GM23338 (cell line): ENCODE measurements around the gene PPP2R5A. TPM values are rescaled to one million over a fixed set of nuclear protein-coding genes. Genes with fewer than 3 reads are reported as not detected.

Source experiments
- ATAC-seq: fragments of 200-7000 bp; cut with Tn5 transposase; 3 replicates; pipeline ENCODE4 v1.9.1; 2020
- DNase-seq: peaks from one replicate; pipeline ENCODE4 v3.0.0-alpha.2; 2015; ENCODE audit warnings: low spot score
- H2AFZ ChIP-seq: fragments of 200-600 bp; sonication (generic); 2 replicates; pipeline ENCODE4 v1.8.0; 2016; ENCODE audit warnings: antibody characterized with exemption, mild to moderate bottlenecking, moderate library complexity
- H3F3A ChIP-seq: fragments of 200-600 bp; sonication (generic); replicated peaks from 2 replicates; pipeline ENCODE4 v1.8.0; 2017; ENCODE audit warnings: antibody characterized with exemption, mixed run types, low read depth
- H3K27ac ChIP-seq: fragments of 200-600 bp; sonication (generic); 2 replicates; pipeline ENCODE4 v1.6.1; 2016; ENCODE audit warnings: low read depth
- H3K27me3 ChIP-seq: fragments of 200-600 bp; sonication (generic); 2 replicates; pipeline ENCODE4 v1.8.0; 2016; ENCODE audit warnings: mild to moderate bottlenecking, mixed run types, moderate library complexity; ENCODE audit not compliant: insufficient read depth
- H3K36me3 ChIP-seq: fragments of 200-600 bp; sonication (generic); 2 replicates; pipeline ENCODE4 v1.8.0; 2016; ENCODE audit warnings: mild to moderate bottlenecking; ENCODE audit not compliant: insufficient read depth
- H3K4me1 ChIP-seq: fragments of 200-600 bp; sonication (generic); 2 replicates; pipeline ENCODE4 v1.8.0; 2016; ENCODE audit warnings: mild to moderate bottlenecking, moderate library complexity; ENCODE audit not compliant: insufficient read depth
- H3K4me2 ChIP-seq: fragments of 200-600 bp; sonication (generic); 2 replicates; pipeline ENCODE4 v1.7.1; 2017; ENCODE audit warnings: mixed run types
- H3K4me3 ChIP-seq: fragments of 200-600 bp; sonication (generic); 2 replicates; pipeline ENCODE4 v1.6.1; 2016; ENCODE audit warnings: mixed run types
- H3K79me2 ChIP-seq: fragments of 200-600 bp; sonication (generic); replicated peaks from 2 replicates; pipeline ENCODE4 v1.8.0; 2017; ENCODE audit warnings: mild to moderate bottlenecking; ENCODE audit not compliant: insufficient read depth
- H3K9me2 ChIP-seq: fragments of 200-600 bp; sonication (generic); 2 replicates; pipeline ENCODE4 v1.8.0; 2017; ENCODE audit not compliant: insufficient read depth
- H4K20me1 ChIP-seq: fragments of 200-600 bp; sonication (generic); replicated peaks from 2 replicates; pipeline ENCODE4 v1.8.0; 2017; ENCODE audit warnings: mild to moderate bottlenecking; ENCODE audit not compliant: insufficient read depth
- H3K27ac Mint-ChIP-seq: 2 replicates; pipeline ENCODE4 v1.8.0; 2020; ENCODE audit warnings: inconsistent platforms, mild to moderate bottlenecking, moderate library complexity, mixed read lengths
- H3K27me3 Mint-ChIP-seq: 3 replicates; pipeline ENCODE4 v1.8.0; 2022; ENCODE audit warnings: low read depth, mild to moderate bottlenecking, moderate library complexity, mixed read lengths, inconsistent platforms; ENCODE audit not compliant: insufficient read depth, poor library complexity
- H3K36me3 Mint-ChIP-seq: 3 replicates; pipeline ENCODE4 v1.8.0; 2021; ENCODE audit warnings: low read depth, mild to moderate bottlenecking, inconsistent platforms, moderate library complexity, mixed read lengths
- H3K4me1 Mint-ChIP-seq: 3 replicates; pipeline ENCODE4 v1.8.0; 2020; ENCODE audit warnings: mild to moderate bottlenecking, inconsistent platforms, mixed read lengths
- H3K4me3 Mint-ChIP-seq: 3 replicates; pipeline ENCODE4 v1.8.0; 2021; ENCODE audit warnings: moderate library complexity, mild to moderate bottlenecking, inconsistent platforms, mixed read lengths
- H3K9me3 Mint-ChIP-seq: 3 replicates; pipeline ENCODE4 v1.8.0; 2020; ENCODE audit warnings: moderate library complexity, mild to moderate bottlenecking, inconsistent platforms, mixed read lengths
- STAT1 ChIP-seq: IDR thresholded peaks from one replicate; pipeline ENCODE4 v1.6.1; 2016; ENCODE audit warnings: antibody characterized with exemption; ENCODE audit not compliant: unreplicated experiment
- ZNF114 ChIP-seq: fragments of 250-450 bp; sonication (Bioruptor Pico); IDR thresholded peaks from 2 replicates; pipeline ENCODE4 v1.5.0; 2020; ENCODE audit warnings: mild to moderate bottlenecking, moderate library complexity
- polyA plus RNA-seq: library from polyadenylated mRNA; unstranded; fragments of >200 nt; fragmentation: Nextera tagmentation; extraction: Ambion mirVana; gene quantifications from 2 replicates; pipeline ENCODE4 v1.2.1, GENCODE V29; 2016
- total RNA-seq: library from RNA; depleted of rRNA; stranded (reverse); fragments of >200 nt; shearing (Covaris generic); gene quantifications from 2 replicates; pipeline ENCODE4 v1.2.3, GENCODE V29; 2014
- TF ChIP-seq, protein P1 (sequence below): IDR thresholded peaks from one replicate; pipeline ENCODE4 v1.6.1; 2018; ENCODE audit warnings: antibody characterized with exemption; ENCODE audit not compliant: unreplicated experiment
- TF ChIP-seq, protein P2 (sequence below): fragments of 250-450 bp; sonication (Bioruptor Pico); IDR thresholded peaks from 2 replicates; pipeline ENCODE4 v1.5.0; 2020; ENCODE audit warnings: mild to moderate bottlenecking, moderate library complexity

PPP2R5A gene
- total and polyA plus RNA-seq, 2 experiments from 2014 or later = 16.2 to 43.5 TPM

- TF ChIP-seq, protein P1, sequence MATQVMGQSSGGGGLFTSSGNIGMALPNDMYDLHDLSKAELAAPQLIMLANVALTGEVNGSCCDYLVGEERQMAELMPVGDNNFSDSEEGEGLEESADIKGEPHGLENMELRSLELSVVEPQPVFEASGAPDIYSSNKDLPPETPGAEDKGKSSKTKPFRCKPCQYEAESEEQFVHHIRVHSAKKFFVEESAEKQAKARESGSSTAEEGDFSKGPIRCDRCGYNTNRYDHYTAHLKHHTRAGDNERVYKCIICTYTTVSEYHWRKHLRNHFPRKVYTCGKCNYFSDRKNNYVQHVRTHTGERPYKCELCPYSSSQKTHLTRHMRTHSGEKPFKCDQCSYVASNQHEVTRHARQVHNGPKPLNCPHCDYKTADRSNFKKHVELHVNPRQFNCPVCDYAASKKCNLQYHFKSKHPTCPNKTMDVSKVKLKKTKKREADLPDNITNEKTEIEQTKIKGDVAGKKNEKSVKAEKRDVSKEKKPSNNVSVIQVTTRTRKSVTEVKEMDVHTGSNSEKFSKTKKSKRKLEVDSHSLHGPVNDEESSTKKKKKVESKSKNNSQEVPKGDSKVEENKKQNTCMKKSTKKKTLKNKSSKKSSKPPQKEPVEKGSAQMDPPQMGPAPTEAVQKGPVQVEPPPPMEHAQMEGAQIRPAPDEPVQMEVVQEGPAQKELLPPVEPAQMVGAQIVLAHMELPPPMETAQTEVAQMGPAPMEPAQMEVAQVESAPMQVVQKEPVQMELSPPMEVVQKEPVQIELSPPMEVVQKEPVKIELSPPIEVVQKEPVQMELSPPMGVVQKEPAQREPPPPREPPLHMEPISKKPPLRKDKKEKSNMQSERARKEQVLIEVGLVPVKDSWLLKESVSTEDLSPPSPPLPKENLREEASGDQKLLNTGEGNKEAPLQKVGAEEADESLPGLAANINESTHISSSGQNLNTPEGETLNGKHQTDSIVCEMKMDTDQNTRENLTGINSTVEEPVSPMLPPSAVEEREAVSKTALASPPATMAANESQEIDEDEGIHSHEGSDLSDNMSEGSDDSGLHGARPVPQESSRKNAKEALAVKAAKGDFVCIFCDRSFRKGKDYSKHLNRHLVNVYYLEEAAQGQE = no peak
- TF ChIP-seq, protein P2, sequence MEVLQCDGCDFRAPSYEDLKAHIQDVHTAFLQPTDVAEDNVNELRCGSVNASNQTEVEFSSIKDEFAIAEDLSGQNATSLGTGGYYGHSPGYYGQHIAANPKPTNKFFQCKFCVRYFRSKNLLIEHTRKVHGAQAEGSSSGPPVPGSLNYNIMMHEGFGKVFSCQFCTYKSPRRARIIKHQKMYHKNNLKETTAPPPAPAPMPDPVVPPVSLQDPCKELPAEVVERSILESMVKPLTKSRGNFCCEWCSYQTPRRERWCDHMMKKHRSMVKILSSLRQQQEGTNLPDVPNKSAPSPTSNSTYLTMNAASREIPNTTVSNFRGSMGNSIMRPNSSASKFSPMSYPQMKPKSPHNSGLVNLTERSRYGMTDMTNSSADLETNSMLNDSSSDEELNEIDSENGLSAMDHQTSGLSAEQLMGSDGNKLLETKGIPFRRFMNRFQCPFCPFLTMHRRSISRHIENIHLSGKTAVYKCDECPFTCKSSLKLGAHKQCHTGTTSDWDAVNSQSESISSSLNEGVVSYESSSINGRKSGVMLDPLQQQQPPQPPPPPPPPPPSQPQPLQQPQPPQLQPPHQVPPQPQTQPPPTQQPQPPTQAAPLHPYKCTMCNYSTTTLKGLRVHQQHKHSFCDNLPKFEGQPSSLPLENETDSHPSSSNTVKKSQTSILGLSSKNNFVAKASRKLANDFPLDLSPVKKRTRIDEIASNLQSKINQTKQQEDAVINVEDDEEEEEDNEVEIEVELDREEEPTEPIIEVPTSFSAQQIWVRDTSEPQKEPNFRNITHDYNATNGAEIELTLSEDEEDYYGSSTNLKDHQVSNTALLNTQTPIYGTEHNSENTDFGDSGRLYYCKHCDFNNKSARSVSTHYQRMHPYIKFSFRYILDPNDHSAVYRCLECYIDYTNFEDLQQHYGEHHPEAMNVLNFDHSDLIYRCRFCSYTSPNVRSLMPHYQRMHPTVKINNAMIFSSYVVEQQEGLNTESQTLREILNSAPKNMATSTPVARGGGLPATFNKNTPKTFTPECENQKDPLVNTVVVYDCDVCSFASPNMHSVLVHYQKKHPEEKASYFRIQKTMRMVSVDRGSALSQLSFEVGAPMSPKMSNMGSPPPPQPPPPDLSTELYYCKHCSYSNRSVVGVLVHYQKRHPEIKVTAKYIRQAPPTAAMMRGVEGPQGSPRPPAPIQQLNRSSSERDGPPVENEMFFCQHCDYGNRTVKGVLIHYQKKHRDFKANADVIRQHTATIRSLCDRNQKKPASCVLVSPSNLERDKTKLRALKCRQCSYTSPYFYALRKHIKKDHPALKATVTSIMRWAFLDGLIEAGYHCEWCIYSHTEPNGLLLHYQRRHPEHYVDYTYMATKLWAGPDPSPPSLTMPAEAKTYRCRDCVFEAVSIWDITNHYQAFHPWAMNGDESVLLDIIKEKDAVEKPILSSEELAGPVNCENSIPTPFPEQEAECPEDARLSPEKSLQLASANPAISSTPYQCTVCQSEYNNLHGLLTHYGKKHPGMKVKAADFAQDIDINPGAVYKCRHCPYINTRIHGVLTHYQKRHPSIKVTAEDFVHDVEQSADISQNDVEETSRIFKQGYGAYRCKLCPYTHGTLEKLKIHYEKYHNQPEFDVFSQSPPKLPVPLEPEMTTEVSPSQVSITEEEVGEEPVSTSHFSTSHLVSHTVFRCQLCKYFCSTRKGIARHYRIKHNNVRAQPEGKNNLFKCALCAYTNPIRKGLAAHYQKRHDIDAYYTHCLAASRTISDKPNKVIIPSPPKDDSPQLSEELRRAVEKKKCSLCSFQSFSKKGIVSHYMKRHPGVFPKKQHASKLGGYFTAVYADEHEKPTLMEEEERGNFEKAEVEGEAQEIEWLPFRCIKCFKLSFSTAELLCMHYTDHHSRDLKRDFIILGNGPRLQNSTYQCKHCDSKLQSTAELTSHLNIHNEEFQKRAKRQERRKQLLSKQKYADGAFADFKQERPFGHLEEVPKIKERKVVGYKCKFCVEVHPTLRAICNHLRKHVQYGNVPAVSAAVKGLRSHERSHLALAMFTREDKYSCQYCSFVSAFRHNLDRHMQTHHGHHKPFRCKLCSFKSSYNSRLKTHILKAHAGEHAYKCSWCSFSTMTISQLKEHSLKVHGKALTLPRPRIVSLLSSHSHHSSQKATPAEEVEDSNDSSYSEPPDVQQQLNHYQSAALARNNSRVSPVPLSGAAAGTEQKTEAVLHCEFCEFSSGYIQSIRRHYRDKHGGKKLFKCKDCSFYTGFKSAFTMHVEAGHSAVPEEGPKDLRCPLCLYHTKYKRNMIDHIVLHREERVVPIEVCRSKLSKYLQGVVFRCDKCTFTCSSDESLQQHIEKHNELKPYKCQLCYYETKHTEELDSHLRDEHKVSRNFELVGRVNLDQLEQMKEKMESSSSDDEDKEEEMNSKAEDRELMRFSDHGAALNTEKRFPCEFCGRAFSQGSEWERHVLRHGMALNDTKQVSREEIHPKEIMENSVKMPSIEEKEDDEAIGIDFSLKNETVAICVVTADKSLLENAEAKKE = no peak
Observed at GRCh38 chr1:212286556-212287131, 1.4 kb downstream of the PPP2R5A start (continued).

DNA sequence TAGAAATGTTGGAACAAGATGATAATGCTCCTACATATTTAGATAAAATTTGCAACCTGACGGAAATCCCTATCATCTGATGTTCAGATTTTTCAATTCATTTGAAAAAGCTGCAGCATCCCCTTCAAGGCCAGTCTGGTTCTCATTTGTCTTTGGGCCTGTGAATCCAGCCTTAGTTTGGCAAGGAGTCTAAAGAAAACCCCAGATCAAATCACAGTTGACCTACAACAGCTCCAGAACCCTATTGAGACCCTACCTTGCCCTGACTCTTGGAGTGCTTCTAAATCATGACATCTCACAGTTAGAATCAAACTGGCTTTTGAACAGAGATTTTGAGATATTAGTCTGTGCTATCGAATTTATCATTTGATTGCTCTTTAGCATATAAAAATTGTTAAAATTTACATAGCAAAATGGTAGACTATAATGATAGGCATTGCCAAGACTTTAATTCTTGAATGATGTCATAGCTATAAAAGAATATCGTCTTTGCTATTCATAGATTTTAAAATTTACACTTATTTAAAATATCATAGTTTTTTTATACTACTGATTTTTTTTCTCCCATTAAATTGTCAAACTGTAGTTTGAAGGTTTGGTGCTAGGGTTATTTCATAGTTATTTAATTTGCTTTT, 2.2 kb downstream of the PPP2R5A start:
- Histone ChIP-seq H3K4me3 (peak overlapping the region; percentile 88), H3K36me3 (no peaks in the 10 kb centered on the region), H3K79me2 (peaks cover 57% of the 10 kb centered on the region), H4K20me1 (no peaks in the 10 kb centered on the region), H3K4me2 (peak overlapping the region; percentile 92), H3K27ac (no peak overlapping the region), H3F3A (0 out of 2 replicates have a peak, but pooled peaks cover 5% of the 10 kb centered on the region), H3K9me2 (no peaks in the 10 kb centered on the region), H3K4me1 (peaks cover 41% of the 10 kb centered on the region), H3K27me3 (no peaks in the 10 kb centered on the region), H2AFZ (no peak overlapping the region)
- DNase-seq (no peak), ATAC-seq (no peak)
- Mint-ChIP-seq H3K27me3 (peaks cover 11% of the 10 kb centered on the region), H3K4me3 (peak overlapping the region; percentile 96), H3K27ac (no peak overlapping the region), H3K4me1 (peaks cover 45% of the 10 kb centered on the region), H3K36me3 (peaks cover 4% of the 10 kb centered on the region; the same call in 1 of the 3 replicates), H3K9me3 (peaks cover 3% of the 10 kb centered on the region; the same call in 2 of the 3 replicates)
- TF ChIP-seq STAT1 = no peak
- no peak for TF ChIP-seq ZNF114
- TF ChIP-seq, protein P1 = no peak
